IMR-90 (cell line): ENCODE results near the gene MAP1LC3B. TPM values are rescaled to one million over a fixed set of nuclear protein-coding genes. Genes with fewer than 3 reads are reported as not detected.

ENCODE experiments used
- ATAC-seq: fragments of 200-7000 bp; cut with Tn5 transposase; 2 replicates; pipeline ENCODE4 v1.9.1; 2020; ENCODE audit warnings: low read depth, mild to moderate bottlenecking, moderate library complexity
- BruUV-seq: library from RNA; stranded (reverse); fragments of 400-500 nt; replicated peaks from 2 replicates; lab custom pipeline; 2021; lab: Mats Ljungman, UMichigan
- CTCF ChIA-PET: fragments of 300-600 bp; formaldehyde crosslinking; extraction: SDS; loops from one replicate; lab custom pipeline; 2021; ENCODE audit warnings: antibody characterized with exemption; lab: Yijun Ruan, JAX
- POLR2A ChIA-PET: fragments of 300-600 bp; sonication (Branson Sonifier 250); formaldehyde crosslinking; loops from one replicate; lab custom pipeline; 2022; ENCODE audit warnings: antibody characterized with exemption; ENCODE audit not compliant: unreplicated experiment; lab: Charles Lee
- DNase-seq: peaks from one replicate; pipeline ENCODE4 v3.0.0; 2013
- H2AFZ ChIP-seq: replicated peaks from 2 replicates; pipeline ENCODE3; 2013; ENCODE audit warnings: low read length, mild to moderate bottlenecking; ENCODE audit not compliant: poor library complexity
- H2AK5ac ChIP-seq: 2 replicates; pipeline ENCODE4 v1.6.1; 2013; ENCODE audit warnings: low read depth, low read length, inconsistent platforms
- H2AK9ac ChIP-seq: replicated peaks from 2 replicates; pipeline ENCODE3; 2013; ENCODE audit warnings: mild to moderate bottlenecking, low read depth, low read length, moderate library complexity; ENCODE audit not compliant: poor library complexity
- H2BK120ac ChIP-seq: 2 replicates; pipeline ENCODE4 v1.6.1; 2013; ENCODE audit warnings: low read depth, low read length, inconsistent platforms
- H2BK15ac ChIP-seq: 3 replicates; pipeline ENCODE4 v1.6.1; 2013; ENCODE audit warnings: low read depth, low read length, inconsistent platforms
- H2BK20ac ChIP-seq: 2 replicates; pipeline ENCODE4 v1.6.1; 2013; ENCODE audit warnings: low read depth, mild to moderate bottlenecking, inconsistent platforms, low read length, moderate library complexity
- H2BK5ac ChIP-seq: 2 replicates; pipeline ENCODE4 v1.6.1; 2013; ENCODE audit warnings: mild to moderate bottlenecking, low read depth, low read length, inconsistent platforms; ENCODE audit not compliant: poor library complexity, severe bottlenecking
- H3K14ac ChIP-seq: replicated peaks from 2 replicates; pipeline ENCODE4 v1.6.1; 2013; ENCODE audit warnings: low read depth, low read length, inconsistent platforms
- H3K18ac ChIP-seq: 2 replicates; pipeline ENCODE4 v1.6.1; 2013; ENCODE audit warnings: low read depth, low read length, control low read depth
- H3K23ac ChIP-seq: 2 replicates; pipeline ENCODE4 v1.6.1; 2013; ENCODE audit warnings: low read depth, low read length, inconsistent platforms
- H3K27ac ChIP-seq: 2 replicates; pipeline ENCODE4 v1.5.1; 2013; ENCODE audit warnings: mild to moderate bottlenecking, control low read depth, low read length; ENCODE audit not compliant: insufficient read depth
- H3K27me3 ChIP-seq: 2 replicates; pipeline ENCODE4 v1.6.1; 2013; ENCODE audit warnings: low read length; ENCODE audit not compliant: control insufficient read depth, insufficient read depth
- H3K36me3 ChIP-seq: 2 replicates; pipeline ENCODE4 v1.6.1; 2013; ENCODE audit warnings: low read length, mixed read lengths; ENCODE audit not compliant: control insufficient read depth, insufficient read depth
- H3K4ac ChIP-seq: 2 replicates; pipeline ENCODE4 v1.6.1; 2013; ENCODE audit warnings: low read depth, low read length, inconsistent platforms
- H3K4me1 ChIP-seq: 2 replicates; pipeline ENCODE4 v1.6.1; 2013; ENCODE audit warnings: low read length, mixed read lengths; ENCODE audit not compliant: control insufficient read depth, insufficient read depth
- H3K4me2 ChIP-seq: 2 replicates; pipeline ENCODE4 v1.6.1; 2013; ENCODE audit warnings: low read depth, mild to moderate bottlenecking, control low read depth, low read length, moderate library complexity
- H3K4me3 ChIP-seq: 2 replicates; pipeline ENCODE4 v1.5.1; 2013; ENCODE audit warnings: low read depth, mild to moderate bottlenecking, control low read depth, low read length, moderate library complexity; ENCODE audit not compliant: insufficient read depth
- H3K56ac ChIP-seq: 2 replicates; pipeline ENCODE4 v1.6.1; 2013; ENCODE audit warnings: low read length, inconsistent platforms; ENCODE audit not compliant: insufficient read depth; ENCODE audit errors: extremely low read depth
- H3K79me1 ChIP-seq, 2 experiments: 2 replicates each; pipeline ENCODE4 v1.6.1; 2013; ENCODE audit warnings: low read length in 2 of 2, inconsistent platforms in 1 of 2, low read depth in 1 of 2
- H3K9ac ChIP-seq: 2 replicates; pipeline ENCODE4 v1.6.1; 2013; ENCODE audit warnings: low read depth, low read length, control low read depth
- H3K9me1 ChIP-seq: 2 replicates; pipeline ENCODE4 v1.6.1; 2013; ENCODE audit warnings: low read length, inconsistent platforms; ENCODE audit not compliant: insufficient read depth
- H3K9me3 ChIP-seq: 2 replicates; pipeline ENCODE4 v1.6.1; 2013; ENCODE audit warnings: low read length; ENCODE audit not compliant: control insufficient read depth, insufficient read depth
- H4K20me1 ChIP-seq: 2 replicates; pipeline ENCODE4 v1.6.1; 2013; ENCODE audit warnings: low read length, inconsistent platforms; ENCODE audit not compliant: insufficient read depth
- H4K5ac ChIP-seq: 2 replicates; pipeline ENCODE4 v1.6.1; 2013; ENCODE audit warnings: mild to moderate bottlenecking, low read depth, low read length, control low read depth
- H4K8ac ChIP-seq, 2 experiments: 2 replicates each; pipeline ENCODE4 v1.6.1; 2013; ENCODE audit warnings: low read depth in 2 of 2, low read length in 2 of 2, control low read depth in 1 of 2, inconsistent platforms in 1 of 2
- H4K91ac ChIP-seq: 2 replicates; pipeline ENCODE4 v1.6.1; 2013; ENCODE audit warnings: low read depth, low read length, inconsistent platforms; ENCODE audit not compliant: insufficient read depth
- BHLHE40 ChIP-seq: fragments of 150-350 bp; IDR thresholded peaks from 2 replicates; pipeline ENCODE4 v1.6.1; 2016; ENCODE audit warnings: mild to moderate bottlenecking, low read depth, low read length
- CEBPB ChIP-seq: IDR thresholded peaks from 2 replicates; pipeline ENCODE4 v1.6.1; 2012; ENCODE audit warnings: low read depth, low read length, improper control_type of control experiment
- CHD1 ChIP-seq: IDR thresholded peaks from 2 replicates; pipeline ENCODE4 v1.6.1; 2012; ENCODE audit warnings: low read depth, low read length, improper control_type of control experiment
- CTCF ChIP-seq: conservative IDR thresholded peaks from 2 replicates; pipeline ENCODE4 v1.5.1; 2012; ENCODE audit warnings: mild to moderate bottlenecking, low read depth, low read length, improper control_type of control experiment
- ELK1 ChIP-seq: fragments of 150-350 bp; IDR thresholded peaks from 2 replicates; pipeline ENCODE4 v1.6.1; 2016; ENCODE audit warnings: low read depth, mild to moderate bottlenecking, low read length, moderate library complexity, borderline replicate concordance
- FOS ChIP-seq: fragments of 150-350 bp; IDR thresholded peaks from 2 replicates; pipeline ENCODE4 v1.6.1; 2016; ENCODE audit warnings: low read depth, low read length
- MAZ ChIP-seq: IDR thresholded peaks from 2 replicates; pipeline ENCODE4 v1.6.1; 2012; ENCODE audit warnings: low read depth, mild to moderate bottlenecking, low read length, improper control_type of control experiment, moderate library complexity, borderline replicate concordance
- MXI1 ChIP-seq: IDR thresholded peaks from 2 replicates; pipeline ENCODE4 v1.6.1; 2012; ENCODE audit warnings: low read depth, mild to moderate bottlenecking, low read length, moderate library complexity, borderline replicate concordance
- NFE2L2 ChIP-seq: fragments of 150-350 bp; IDR thresholded peaks from 2 replicates; pipeline ENCODE4 v1.6.1; 2016; ENCODE audit warnings: low read depth, mild to moderate bottlenecking, low read length
- RCOR1 ChIP-seq: IDR thresholded peaks from 2 replicates; pipeline ENCODE4 v1.6.1; 2012; ENCODE audit warnings: mild to moderate bottlenecking, low read length, improper control_type of control experiment; ENCODE audit not compliant: insufficient replicate concordance
- RFX5 ChIP-seq: IDR thresholded peaks from 2 replicates; pipeline ENCODE4 v1.8.0; 2012; ENCODE audit warnings: low read depth, mild to moderate bottlenecking, low read length, moderate library complexity
- SMC3 ChIP-seq: fragments of 150-350 bp; IDR thresholded peaks from 2 replicates; pipeline ENCODE4 v1.6.1; 2016; ENCODE audit warnings: low read depth, mild to moderate bottlenecking, antibody characterized with exemption, low read length, moderate library complexity
- USF2 ChIP-seq: fragments of 150-350 bp; IDR thresholded peaks from 2 replicates; pipeline ENCODE4 v1.6.1; 2017; ENCODE audit warnings: mild to moderate bottlenecking, antibody characterized with exemption, low read length, low read depth
- WGBS, 2 experiments: methylation state at CpG; one replicate each; pipeline versions ENCODE4 v1.1.5 to v1.1.7; 2013; ENCODE audit warnings: missing lambda C conversion rate in 2 of 2; ENCODE audit not compliant: insufficient read length in 1 of 2; ENCODE audit errors: extremely low coverage in 2 of 2; 5-methylcytosine and 5-hydroxymethylcytosine counted together
- dilution Hi-C: fragments of 300-500 bp; cut with HindIII; formaldehyde crosslinking; loops from one replicate; pipeline ENCODE4 v1.14.3; 2018; ENCODE audit warnings: low sequenced_read_pairs; ENCODE audit not compliant: unreplicated experiment
- in situ Hi-C: fragments of 300-500 bp; cut with MboI; formaldehyde crosslinking; loops from 3 replicates; pipeline ENCODE4 v1.14.3; 2019; ENCODE audit warnings: low sequenced_read_pairs, inconsistent platforms, mixed read lengths
- intact Hi-C: fragments of 100-400 bp; cut with micrococcal nuclease; formaldehyde crosslinking; loops from 2 replicates; pipeline ENCODE4 v1.10.0; 2022
- polyA plus RNA-seq, 3 experiments: library from polyadenylated mRNA; depleted of rRNA; stranded (reverse); fragments of >200 nt; gene quantifications; 2 replicates each; pipeline ENCODE4 v1.2.3, GENCODE V29; 2012; ENCODE audit warnings: low replicate concordance in 1 of 3
- total RNA-seq: library from RNA; depleted of rRNA; stranded (reverse); fragments of >200 nt; gene quantifications from 2 replicates; pipeline ENCODE4 v1.2.3, GENCODE V29; 2012

Gene MAP1LC3B
- total and polyA plus RNA-seq, 2 of the 4 experiments (the other 2 are of a cell fraction), result 23.5 to 57.7 TPM

GRCh38 chr16:87439926-87440325 is 47.8 kb downstream of the MAP1LC3B start:
- Histone ChIP-seq H3K14ac (no peak overlapping the region), H4K20me1 (peaks cover 26% of the 10 kb centered on the region), H3K9me1 (peaks cover 21% of the 10 kb centered on the region), H3K9me3 (no peaks in the 10 kb centered on the region), H2BK120ac (no peak overlapping the region), H3K9ac (no peak overlapping the region), H2AFZ (no peak overlapping the region), H2BK20ac (no peak overlapping the region), H3K4ac (no peak overlapping the region), H2BK5ac (no peak overlapping the region), H3K79me1 (peaks cover 28 to 84% of the 10 kb centered on the region in 2 experiments), H3K36me3 (no peaks in the 10 kb centered on the region; the same call in 1 of the 2 replicates), H4K8ac (no peak overlapping the region), H3K23ac (no peak overlapping the region), H2AK5ac (no peak overlapping the region), H3K56ac (no peak overlapping the region), H3K27ac (no peak overlapping the region), H2AK9ac (no peak overlapping the region), H2BK15ac (no peak overlapping the region), H3K4me1 (peaks cover 21% of the 10 kb centered on the region), H4K91ac (no peak overlapping the region), H3K4me2 (no peak overlapping the region), H3K18ac (no peak overlapping the region), H3K4me3 (no peak overlapping the region), H4K5ac (no peak overlapping the region), H3K27me3 (no peaks in the 10 kb centered on the region)
- dilution Hi-C loops (no loop called here), in situ Hi-C loops (no loop called here), intact Hi-C loops (no loop called here)
- no peak for ATAC-seq
- DNase-seq, result no peak
- no TSS peak for BruUV-seq
- TF ChIP-seq RFX5 (no peak), SMC3 (no peak), CHD1 (no peak), CTCF (no peak), BHLHE40 (no peak), MXI1 (no peak), USF2 (no peak), NFE2L2 (no peak), MAZ (no peak), ELK1 (no peak), CEBPB (no peak), FOS (no peak), RCOR1 (no peak)
- WGBS, 2 experiments, result 93% methylated on average over 3 of the region's 10 CpGs; no CpG with 5 or more reads in 1 of the 2 experiments
- POLR2A ChIA-PET, result no interaction called here
- CTCF ChIA-PET, result interaction anchor here (0.6 kb wide), 1 partner anchor 131 kb away, joined by 5 read pairs; no protein-coding TSS in a partner anchor
